ENCODE results near the gene THOC3. TPM values are rescaled to one million over a fixed set of nuclear protein-coding genes. Genes with fewer than 3 reads are reported as not detected.
"Not testable (repeated sequence)": the region's sequence is repeated elsewhere in the genome, so short reads cannot be mapped to it uniquely, and the experiment has no call there.

Gene THOC3
- total RNA-seq, result 10 to 100 TPM; 16.4 to 60.2 (median 27.3) TPM

GRCh38 chr5:175967471-175968372, at the start of gene THOC3:
Gene THOC3, minus strand, starts transcription at chr5:175968315. Its CDS starts 107 bp downstream, at chr5:175968208.
- not testable (repeated sequence) for H3K9me3 ChIP-seq, H3K36me3 ChIP-seq, H3K4me1 ChIP-seq, H3K27me3 ChIP-seq
- DNase-seq, result peak; percentile 44 to 79 (median 64)
- H3K4me3 ChIP-seq, result peak within 1 kb of the TSS; percentile 59 to 74 (median 64)
- H3K27ac ChIP-seq, result peak within 1 kb of the TSS in 1 of 4 donors; percentile 69

GRCh38 chr5:176017324-176017723, 49.2 kb upstream of the THOC3 start:
- H3K27me3 ChIP-seq, H3K9me3 ChIP-seq, H3K36me3 ChIP-seq: not testable (repeated sequence)

DNA sequence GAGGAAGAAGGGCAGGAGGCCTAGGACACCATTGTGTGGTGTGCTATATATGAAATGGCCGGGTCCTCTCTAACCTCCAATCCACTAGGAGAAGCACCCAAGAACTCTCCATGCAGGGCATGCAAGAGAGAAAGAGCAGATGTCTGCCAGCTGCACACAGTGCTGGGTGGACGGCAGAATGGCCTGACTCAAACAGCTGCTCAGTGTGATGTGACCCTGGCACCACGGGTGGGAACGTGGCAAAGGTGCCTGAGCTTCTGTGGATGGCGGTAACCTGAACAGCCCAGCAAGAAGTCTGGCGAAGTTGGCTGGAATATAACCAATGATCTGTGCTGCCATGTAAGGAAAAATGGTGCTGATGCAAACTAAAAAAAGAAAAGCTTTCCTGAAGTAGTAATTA, 46.2 kb upstream of the THOC3 start:
- H3K36me3 ChIP-seq, H3K27me3 ChIP-seq, H3K27ac ChIP-seq, H3K9me3 ChIP-seq, H3K4me3 ChIP-seq, H3K4me1 ChIP-seq, DNase-seq: not testable (repeated sequence)

More at GRCh38 chr5:176017324-176017723, 49.2 kb upstream of the THOC3 start:
- not testable (repeated sequence) for H3K27ac ChIP-seq, H3K4me3 ChIP-seq, H3K4me1 ChIP-seq, DNase-seq

DNA sequence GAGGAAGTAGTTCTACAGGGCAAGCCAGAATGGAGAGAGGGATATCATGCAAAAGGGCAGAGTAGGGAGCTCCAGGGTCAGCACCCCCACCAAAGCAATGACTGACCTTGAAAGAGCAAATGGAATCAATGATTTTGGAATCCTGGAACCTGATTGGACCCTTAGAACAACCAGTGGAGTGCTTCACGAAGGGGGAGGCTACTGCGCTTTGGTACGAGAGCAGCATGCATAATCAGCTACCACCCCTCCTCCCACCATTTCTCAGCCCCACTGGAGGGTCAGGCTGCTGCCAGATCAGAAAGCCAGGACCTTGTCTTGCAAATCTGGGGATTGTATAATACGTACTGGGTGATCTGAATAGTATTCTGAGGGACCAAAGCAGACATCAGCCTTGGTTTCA, 43.0 kb upstream of the THOC3 start:
- not testable (repeated sequence) for H3K4me3 ChIP-seq, H3K9me3 ChIP-seq, H3K27ac ChIP-seq, DNase-seq, H3K36me3 ChIP-seq, H3K4me1 ChIP-seq, H3K27me3 ChIP-seq

DNA sequence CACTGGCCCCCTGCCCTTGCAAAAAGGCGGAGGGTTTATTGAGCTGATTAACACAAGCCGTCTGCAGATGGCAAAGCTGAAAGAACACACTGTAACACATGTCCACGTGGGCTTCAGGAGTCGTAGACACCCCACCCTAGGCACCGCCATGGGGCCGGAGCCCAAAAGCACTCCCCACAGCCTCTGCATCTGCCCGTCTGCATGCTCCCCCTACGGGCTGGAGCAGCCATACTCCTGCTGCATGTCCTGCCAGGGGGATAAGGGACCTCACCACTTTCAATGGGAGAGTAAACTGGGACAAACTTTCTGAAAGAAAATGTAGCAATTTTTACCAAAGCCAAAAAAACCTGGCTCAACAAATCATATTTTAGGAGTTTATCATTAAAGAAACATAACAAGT, 42.1 kb upstream of the THOC3 start:
- H3K4me1 ChIP-seq, H3K36me3 ChIP-seq: not testable (repeated sequence)

DNA sequence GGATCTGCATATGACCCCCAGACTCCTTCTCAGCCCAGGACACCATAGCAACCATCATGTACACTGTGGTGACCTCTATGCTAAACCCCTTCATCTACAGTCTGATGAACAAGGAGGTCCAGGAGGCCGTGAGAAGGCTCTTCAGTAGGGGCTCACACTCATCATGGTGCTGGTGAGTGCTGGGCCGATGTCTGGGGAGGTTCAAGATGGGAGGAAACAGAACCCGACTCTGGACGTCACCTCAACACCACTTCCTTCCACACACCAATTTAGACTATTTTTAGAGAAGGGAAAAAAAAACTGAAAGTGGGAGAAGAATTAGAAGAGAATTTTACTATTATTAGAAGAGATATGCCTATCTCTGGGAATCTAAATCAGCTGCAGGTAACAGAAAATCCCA, 39.1 kb upstream of the THOC3 start:
- not testable (repeated sequence) for H3K4me3 ChIP-seq, H3K36me3 ChIP-seq, H3K4me1 ChIP-seq, H3K9me3 ChIP-seq, DNase-seq, H3K27me3 ChIP-seq, H3K27ac ChIP-seq

More for the DNA sequence above, 42.1 kb upstream of the THOC3 start:
- H3K4me3 ChIP-seq, H3K27me3 ChIP-seq, DNase-seq, H3K9me3 ChIP-seq, H3K27ac ChIP-seq: not testable (repeated sequence)

GRCh38 chr5:176006819-176007218, 38.7 kb upstream of the THOC3 start:
- H3K9me3 ChIP-seq, DNase-seq, H3K36me3 ChIP-seq, H3K4me3 ChIP-seq, H3K27ac ChIP-seq, H3K27me3 ChIP-seq, H3K4me1 ChIP-seq: not testable (repeated sequence)

DNA sequence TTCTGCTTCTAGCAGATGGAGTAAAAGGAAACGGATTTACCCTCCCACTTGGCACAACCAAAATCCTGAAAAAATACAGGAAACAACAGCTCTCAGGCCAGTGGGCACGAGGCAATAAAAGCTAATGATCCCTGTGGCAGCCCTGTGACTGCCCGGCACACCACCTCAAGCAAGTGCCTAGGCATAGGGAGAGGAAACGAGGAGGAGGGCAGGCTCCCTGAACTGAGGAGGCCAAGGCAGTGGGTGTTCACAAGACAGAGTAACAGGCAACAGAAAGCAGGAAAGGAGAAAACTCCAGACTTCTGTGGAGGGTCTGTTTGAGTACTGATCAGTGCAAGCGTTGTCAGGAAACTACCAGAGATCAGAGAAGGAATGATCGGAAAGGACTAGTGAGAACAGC, 29.9 kb upstream of the THOC3 start:
- not testable (repeated sequence) for H3K4me3 ChIP-seq, H3K36me3 ChIP-seq, H3K4me1 ChIP-seq, H3K9me3 ChIP-seq, H3K27ac ChIP-seq, H3K27me3 ChIP-seq, DNase-seq

GRCh38 chr5:175997495-175997894, 29.4 kb upstream of the THOC3 start:
- not testable (repeated sequence) for DNase-seq, H3K9me3 ChIP-seq

GRCh38 chr5:175996791-175997190, 28.7 kb upstream of the THOC3 start:
- not testable (repeated sequence) for DNase-seq, H3K27ac ChIP-seq, H3K36me3 ChIP-seq, H3K9me3 ChIP-seq, H3K4me1 ChIP-seq, H3K4me3 ChIP-seq, H3K27me3 ChIP-seq

More at GRCh38 chr5:175997495-175997894, 29.4 kb upstream of the THOC3 start:
- H3K4me3 ChIP-seq, H3K36me3 ChIP-seq, H3K27me3 ChIP-seq, H3K4me1 ChIP-seq, H3K27ac ChIP-seq: not testable (repeated sequence)

DNA sequence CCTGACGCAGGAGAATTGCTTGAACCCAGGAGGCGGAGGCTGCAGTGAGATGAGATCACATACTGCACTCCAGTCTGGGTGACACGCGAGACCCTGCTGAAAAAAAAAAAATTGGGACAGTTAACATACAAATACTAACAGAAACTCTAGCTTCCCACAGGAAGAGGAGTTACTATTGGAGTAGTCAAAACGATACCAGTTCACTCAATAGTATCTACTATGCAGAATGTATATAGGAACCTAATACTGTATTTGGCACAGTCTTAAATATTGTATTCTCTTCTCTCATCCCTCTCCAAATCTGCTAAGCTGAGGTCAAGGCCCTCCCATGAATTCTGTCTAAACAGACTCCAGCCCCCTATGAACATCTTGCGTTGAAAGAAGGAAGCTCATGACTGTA, 27.4 kb upstream of the THOC3 start:
- not testable (repeated sequence) for H3K27me3 ChIP-seq, DNase-seq, H3K36me3 ChIP-seq, H3K4me1 ChIP-seq, H3K9me3 ChIP-seq, H3K4me3 ChIP-seq, H3K27ac ChIP-seq

GRCh38 chr5:175979371-175979995, 11.4 kb upstream of the THOC3 start:
- DNase-seq, H3K4me1 ChIP-seq, H3K4me3 ChIP-seq, H3K27me3 ChIP-seq, H3K36me3 ChIP-seq, H3K9me3 ChIP-seq, H3K27ac ChIP-seq: not testable (repeated sequence)

DNA sequence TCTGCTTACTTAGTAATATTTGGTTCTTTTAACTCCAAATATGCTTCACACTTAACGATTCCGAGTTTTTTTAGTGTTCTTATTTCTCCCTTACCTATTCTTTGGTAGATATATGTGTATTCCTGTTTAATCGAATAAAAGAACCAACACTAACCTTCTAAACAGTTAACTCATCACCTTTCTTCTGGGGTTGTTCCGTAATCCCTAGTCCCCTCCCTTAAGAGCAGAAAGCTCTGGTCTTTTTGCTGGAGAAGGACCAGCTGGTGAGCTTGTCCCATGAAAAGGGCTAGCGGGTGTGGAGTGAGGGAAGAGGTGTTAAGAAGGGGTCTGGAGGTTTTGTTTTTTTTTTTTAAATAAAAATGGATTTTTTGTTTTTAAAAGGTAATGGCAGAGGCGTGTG, 266 bp upstream of the THOC3 start:
- not testable (repeated sequence) for H3K27ac ChIP-seq, H3K27me3 ChIP-seq, H3K9me3 ChIP-seq, DNase-seq, H3K4me1 ChIP-seq, H3K36me3 ChIP-seq
- H3K4me3 ChIP-seq, result peak overlapping the region; percentile 59 to 74 (median 64)

DNA sequence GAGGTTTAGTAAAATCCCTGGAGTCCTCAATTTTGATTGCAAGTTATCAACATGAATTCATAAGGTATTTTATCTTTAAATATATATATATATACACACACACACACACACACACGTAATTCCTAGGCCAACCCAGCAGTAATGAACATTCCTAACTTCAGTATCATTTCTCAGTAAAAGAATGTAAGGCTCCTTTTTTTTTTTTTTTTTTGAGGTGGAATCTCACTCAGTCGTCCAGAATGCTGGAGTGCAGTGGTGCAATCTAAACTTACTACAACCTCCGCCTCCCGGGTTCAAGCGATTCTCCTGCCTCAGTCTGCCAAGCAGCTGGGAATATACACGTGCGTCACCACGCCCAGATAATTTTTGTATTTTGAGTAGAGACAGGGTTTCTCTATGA, 5.8 kb downstream of the THOC3 start:
- H3K36me3 ChIP-seq, H3K9me3 ChIP-seq: not testable (repeated sequence)

GRCh38 chr5:175960228-175960627, 7.9 kb downstream of the THOC3 start:
- H3K36me3 ChIP-seq, H3K4me1 ChIP-seq, DNase-seq, H3K4me3 ChIP-seq, H3K9me3 ChIP-seq, H3K27me3 ChIP-seq, H3K27ac ChIP-seq: not testable (repeated sequence)

More for the DNA sequence above, 5.8 kb downstream of the THOC3 start:
- H3K4me3 ChIP-seq, H3K27me3 ChIP-seq, H3K27ac ChIP-seq, DNase-seq, H3K4me1 ChIP-seq: not testable (repeated sequence)
